Endothelial cell of umbilical vein (primary cell): ENCODE data around the gene CERS5.

Experiments
- MAX ChIP-seq: IDR thresholded peaks from 2 replicates; pipeline ENCODE4 v1.6.1; 2011; ENCODE audit not compliant: insufficient read depth, insufficient read length
- POLR2A ChIP-seq: IDR thresholded peaks from 2 replicates; pipeline ENCODE4 v1.6.1; 2012; ENCODE audit warnings: low read depth, mild to moderate bottlenecking, control low read depth, low read length
- POLR2AphosphoS5 ChIP-seq: IDR thresholded peaks from 2 replicates; pipeline ENCODE4 v1.6.1; 2012; ENCODE audit warnings: low read depth, mild to moderate bottlenecking, control low read depth, low read length, moderate library complexity; ENCODE audit not compliant: insufficient read depth
- TF ChIP-seq, protein P1 (sequence below), 2 donors: IDR thresholded peaks; 1 replicate in 1 of 2; 2 replicates in 1 of 2; pipeline ENCODE4 v1.5.1; 2011; ENCODE audit warnings: low read length in 2 of 2, mild to moderate bottlenecking in 2 of 2, moderate library complexity in 2 of 2, control low read depth in 1 of 2, inconsistent platforms in 1 of 2, low read depth in 1 of 2; ENCODE audit not compliant: insufficient read depth in 1 of 2; ENCODE audit errors: extremely low read depth in 1 of 2

DNA sequence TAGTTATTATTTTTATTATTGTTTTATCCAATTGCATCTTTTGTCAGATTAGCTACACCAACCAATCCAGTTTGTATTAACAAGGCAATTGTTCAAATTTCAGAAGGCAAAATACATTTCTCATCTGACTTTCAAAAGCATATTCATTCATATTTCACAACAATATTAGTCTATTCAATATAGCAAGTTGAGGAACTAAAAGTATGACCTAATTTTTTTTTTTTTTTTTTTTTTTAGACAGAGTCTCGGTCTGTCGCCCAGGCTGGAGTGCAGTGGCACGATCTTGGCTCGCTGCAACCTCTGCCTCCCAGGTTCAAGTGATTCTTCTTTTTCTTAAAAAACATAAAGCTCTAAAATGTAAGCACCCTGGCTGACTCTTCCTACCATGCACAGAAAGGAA lies 37.9 kb downstream of the CERS5 start:
- TF ChIP-seq, protein P1, sequence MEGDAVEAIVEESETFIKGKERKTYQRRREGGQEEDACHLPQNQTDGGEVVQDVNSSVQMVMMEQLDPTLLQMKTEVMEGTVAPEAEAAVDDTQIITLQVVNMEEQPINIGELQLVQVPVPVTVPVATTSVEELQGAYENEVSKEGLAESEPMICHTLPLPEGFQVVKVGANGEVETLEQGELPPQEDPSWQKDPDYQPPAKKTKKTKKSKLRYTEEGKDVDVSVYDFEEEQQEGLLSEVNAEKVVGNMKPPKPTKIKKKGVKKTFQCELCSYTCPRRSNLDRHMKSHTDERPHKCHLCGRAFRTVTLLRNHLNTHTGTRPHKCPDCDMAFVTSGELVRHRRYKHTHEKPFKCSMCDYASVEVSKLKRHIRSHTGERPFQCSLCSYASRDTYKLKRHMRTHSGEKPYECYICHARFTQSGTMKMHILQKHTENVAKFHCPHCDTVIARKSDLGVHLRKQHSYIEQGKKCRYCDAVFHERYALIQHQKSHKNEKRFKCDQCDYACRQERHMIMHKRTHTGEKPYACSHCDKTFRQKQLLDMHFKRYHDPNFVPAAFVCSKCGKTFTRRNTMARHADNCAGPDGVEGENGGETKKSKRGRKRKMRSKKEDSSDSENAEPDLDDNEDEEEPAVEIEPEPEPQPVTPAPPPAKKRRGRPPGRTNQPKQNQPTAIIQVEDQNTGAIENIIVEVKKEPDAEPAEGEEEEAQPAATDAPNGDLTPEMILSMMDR (IDR thresholded peaks at IDR 0.05; ENCODE audit: extremely low read depth in 1 of 2, insufficient read depth in 1 of 2, low read depth in 1 of 2, low read length in 2 of 2): no peak
- TF ChIP-seq POLR2A: no peak
- no peak for TF ChIP-seq POLR2AphosphoS5
- TF ChIP-seq MAX: no peak
